ENCODE data around the gene USP1.

USP1 gene, protein sequence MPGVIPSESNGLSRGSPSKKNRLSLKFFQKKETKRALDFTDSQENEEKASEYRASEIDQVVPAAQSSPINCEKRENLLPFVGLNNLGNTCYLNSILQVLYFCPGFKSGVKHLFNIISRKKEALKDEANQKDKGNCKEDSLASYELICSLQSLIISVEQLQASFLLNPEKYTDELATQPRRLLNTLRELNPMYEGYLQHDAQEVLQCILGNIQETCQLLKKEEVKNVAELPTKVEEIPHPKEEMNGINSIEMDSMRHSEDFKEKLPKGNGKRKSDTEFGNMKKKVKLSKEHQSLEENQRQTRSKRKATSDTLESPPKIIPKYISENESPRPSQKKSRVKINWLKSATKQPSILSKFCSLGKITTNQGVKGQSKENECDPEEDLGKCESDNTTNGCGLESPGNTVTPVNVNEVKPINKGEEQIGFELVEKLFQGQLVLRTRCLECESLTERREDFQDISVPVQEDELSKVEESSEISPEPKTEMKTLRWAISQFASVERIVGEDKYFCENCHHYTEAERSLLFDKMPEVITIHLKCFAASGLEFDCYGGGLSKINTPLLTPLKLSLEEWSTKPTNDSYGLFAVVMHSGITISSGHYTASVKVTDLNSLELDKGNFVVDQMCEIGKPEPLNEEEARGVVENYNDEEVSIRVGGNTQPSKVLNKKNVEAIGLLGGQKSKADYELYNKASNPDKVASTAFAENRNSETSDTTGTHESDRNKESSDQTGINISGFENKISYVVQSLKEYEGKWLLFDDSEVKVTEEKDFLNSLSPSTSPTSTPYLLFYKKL

DNA sequence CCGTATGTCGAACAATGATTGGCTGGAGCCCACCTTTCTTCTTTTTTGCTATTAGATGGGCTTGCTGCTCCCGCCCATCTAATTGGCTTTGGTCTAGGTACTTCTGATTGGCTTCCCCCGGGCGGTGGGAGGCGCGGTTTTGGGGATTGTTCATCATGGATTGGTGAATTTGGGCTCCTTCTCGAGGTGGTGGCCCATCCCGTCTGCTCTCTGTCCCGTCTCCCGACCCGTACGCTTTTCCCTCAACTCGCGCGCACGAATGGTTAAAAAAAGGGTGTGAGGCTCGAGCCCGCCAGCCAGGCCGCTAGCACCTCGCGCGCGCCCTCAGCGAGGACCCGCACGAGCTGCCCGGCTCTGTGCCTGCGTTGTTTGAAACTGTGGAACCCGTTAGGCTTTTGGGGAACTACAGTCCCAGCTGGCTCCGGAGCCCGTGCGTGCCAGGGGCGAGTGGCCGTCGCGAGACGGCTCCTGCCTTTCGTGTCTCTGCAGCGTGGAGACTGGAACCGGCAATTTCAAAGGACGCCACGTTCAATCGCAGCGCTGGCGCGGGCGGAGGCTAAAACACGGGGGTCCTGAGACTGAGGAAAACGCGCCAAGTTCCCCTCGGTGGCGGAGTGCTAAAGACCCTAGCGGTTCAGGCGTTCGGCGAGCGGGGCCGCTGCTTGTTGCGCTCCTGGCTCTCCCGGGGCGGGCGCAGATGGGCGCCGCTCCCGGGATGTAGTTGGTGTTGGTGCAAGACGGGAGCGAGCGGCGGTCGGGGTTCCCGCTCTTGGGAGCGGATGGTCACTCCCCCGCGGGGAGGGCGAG is at the start of gene USP1:
Gene USP1, plus strand, starts transcription at position 584 of the 807 bp plus-strand sequence. CDS start 2,819 bp downstream, outside the sequence.
- peak; percentile 99 for DNase-seq (ENCODE audit: low spot score)

DNA sequence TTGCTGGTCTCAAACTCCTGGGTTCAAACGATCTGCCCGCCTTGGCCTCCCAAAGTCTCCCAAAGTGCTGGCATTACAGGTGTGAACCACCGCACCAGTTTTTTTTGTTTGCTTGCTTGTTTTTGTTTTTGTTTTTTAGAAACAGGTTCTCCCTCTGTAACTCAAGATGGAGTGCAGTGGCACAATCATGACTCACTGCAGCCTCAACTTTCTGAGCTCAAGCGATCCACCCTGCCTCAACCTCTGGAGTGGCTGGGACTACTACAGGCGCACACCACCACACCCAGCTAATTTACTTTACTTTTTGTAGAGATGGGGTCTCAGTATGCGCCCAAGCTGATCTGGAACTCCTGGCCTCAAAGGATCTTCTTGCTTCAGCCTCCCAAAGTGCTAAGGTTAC is 47.3 kb upstream of the USP1 start:
- DNase-seq (ENCODE audit: low spot score), result no peak

DNA sequence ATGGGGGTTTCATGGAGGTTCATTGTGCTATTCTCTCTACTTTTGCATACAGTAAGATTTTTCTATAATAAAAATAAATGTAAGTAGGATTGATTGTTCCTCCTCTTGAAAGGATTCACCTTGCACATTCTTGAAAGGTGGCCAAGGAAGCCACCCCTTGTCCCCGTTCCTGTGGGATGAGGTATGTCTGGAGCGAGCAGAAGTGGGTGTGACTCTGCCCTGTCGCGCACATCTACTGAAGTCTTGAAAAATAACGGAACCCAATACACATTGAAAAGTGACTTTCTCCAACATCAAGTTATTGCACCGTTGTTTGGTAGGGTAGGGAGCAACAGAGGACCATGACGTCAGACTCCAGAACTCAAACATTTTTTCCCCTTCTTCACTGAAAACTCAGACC is 46.8 kb upstream of the USP1 start:
- no peak for DNase-seq (ENCODE audit: low spot score)

GRCh38 chr1:62391369-62391971 is 45.4 kb upstream of the USP1 start:
- DNase-seq (ENCODE audit: low spot score), result no peak

DNA sequence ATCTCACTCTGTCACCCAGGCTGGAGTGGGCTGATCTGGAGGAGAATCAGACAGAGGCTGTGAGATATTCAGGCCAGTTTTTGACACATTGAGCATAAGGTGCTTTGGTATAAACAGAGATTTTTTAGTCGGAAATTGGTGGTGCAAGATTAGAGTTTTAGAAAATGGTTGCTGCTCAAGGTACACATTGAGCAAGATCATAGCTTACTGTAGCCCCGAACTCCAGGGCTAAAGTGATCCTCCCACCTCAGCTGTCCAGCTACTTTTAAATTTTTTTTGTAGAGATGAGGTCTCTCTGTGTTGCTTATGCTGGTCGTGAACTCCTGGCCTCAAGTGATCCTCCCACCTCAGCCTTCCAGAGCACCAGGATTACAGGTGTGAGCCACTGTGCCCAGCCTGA is 43.9 kb upstream of the USP1 start:
- no peak for DNase-seq (ENCODE audit: low spot score)

- no peak for DNase-seq (ENCODE audit: low spot score)
These were observed 42.2 kb upstream of the USP1 start for GRCh38 chr1:62394646-62395045.

GRCh38 chr1:62395291-62395690 is 41.6 kb upstream of the USP1 start:
- no peak for DNase-seq (ENCODE audit: low spot score)

- DNase-seq (ENCODE audit: low spot score), result no peak
These were observed 40.0 kb upstream of the USP1 start for GRCh38 chr1:62396871-62397270.

- no peak for DNase-seq (ENCODE audit: low spot score)
These were observed 39.5 kb upstream of the USP1 start for GRCh38 chr1:62397301-62397700.

DNA sequence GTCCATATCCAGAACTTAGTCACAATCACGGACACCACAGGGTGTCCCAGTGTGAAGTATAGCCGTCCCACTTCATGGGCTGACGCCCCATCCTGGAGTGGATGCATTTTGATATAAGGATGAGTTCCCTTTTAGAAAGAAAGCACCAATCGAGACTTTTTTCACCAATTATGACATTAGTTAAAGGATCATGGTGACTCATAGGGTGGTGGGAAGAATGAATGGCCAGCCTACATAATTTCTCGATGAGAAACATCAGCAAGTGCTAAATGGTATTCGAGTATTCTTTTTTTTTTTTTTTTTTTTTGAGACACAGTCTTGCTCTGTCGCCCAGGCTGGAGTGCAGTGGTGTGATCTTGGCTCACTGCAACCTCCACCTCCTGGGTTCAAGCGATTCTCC is 38.5 kb upstream of the USP1 start:
- DNase-seq (ENCODE audit: low spot score), result no peak

- no peak for DNase-seq (ENCODE audit: low spot score)
These were observed 35.7 kb upstream of the USP1 start for GRCh38 chr1:62401034-62401760.

DNA sequence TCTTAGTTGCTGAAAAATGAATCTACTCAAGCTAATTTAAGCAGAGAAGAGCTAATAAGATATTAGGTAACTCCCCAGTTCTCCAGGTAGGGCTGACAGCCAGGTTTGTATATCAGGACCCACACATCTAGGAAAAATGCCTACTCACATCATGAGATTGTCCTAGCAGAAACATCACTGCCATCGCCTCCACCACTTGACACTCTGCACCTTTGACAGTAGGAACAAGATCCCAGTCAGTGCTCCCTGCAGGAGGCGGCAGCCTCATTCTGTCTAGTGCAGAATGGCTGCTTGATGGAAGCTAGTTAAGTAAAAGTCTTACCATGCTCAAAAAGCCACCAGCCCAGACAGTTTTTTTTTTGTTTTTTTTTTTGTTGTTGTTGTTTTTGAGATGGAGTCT is 31.6 kb upstream of the USP1 start:
- DNase-seq (ENCODE audit: low spot score), result no peak

- DNase-seq (ENCODE audit: low spot score), result no peak
These were observed 30.3 kb upstream of the USP1 start for GRCh38 chr1:62406576-62406975.

DNA sequence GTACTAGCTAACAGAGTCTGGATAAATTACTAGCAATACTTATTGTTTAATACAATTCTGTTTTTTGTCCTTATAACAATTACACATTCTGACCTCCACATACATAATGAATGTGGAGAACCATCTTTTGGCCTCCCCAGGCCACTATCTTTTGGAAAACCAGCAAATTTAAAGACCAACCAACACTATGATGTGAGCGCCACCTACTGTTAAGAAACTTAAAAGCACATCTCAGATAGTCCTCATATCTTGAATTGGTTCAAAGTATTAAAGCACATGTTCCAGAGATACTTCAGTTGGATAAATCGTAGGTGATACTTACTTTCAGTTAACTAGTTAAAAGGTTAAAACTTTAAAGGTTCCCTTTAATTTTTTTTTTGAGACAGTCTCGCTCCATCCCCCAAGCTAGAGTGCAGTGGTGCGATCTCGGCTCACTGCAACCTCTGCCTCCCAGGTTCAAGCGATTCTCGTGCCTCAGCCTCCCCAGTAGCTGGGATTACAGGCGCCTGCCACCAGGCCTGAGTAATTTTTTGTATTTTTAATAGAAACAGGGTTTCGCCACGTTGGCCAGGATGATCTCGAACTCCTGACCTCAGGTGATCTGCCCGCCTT is 29.3 kb upstream of the USP1 start:
- peak; percentile 53 for DNase-seq (ENCODE audit: low spot score)

DNA sequence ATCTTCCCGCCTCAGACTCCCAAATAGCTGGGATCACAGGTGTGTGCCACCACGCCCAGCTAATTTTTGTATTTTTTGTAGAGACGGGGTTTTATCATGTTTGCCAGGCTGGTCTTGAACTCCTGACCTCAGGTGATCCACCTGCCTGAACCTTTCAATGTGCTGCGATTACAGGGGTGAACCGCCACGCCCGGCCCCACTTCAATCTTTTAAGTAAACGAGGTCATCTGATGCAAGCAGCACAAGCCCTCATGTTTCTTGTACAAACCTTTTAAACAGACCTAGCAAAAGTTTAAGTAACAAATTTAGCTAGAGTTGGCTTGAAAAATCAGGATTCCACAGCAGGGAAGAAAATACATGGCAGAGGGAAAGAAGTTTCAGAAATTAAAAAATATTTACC is 21.2 kb upstream of the USP1 start:
- DNase-seq (ENCODE audit: low spot score), result no peak

- DNase-seq (ENCODE audit: low spot score), result no peak
These were observed 19.4 kb upstream of the USP1 start for GRCh38 chr1:62417351-62417999.

GRCh38 chr1:62420214-62420613 is 16.6 kb upstream of the USP1 start:
- no peak for DNase-seq (ENCODE audit: low spot score)

- no peak for DNase-seq (ENCODE audit: low spot score)
These were observed 13.1 kb upstream of the USP1 start for GRCh38 chr1:62423580-62424242.

DNA sequence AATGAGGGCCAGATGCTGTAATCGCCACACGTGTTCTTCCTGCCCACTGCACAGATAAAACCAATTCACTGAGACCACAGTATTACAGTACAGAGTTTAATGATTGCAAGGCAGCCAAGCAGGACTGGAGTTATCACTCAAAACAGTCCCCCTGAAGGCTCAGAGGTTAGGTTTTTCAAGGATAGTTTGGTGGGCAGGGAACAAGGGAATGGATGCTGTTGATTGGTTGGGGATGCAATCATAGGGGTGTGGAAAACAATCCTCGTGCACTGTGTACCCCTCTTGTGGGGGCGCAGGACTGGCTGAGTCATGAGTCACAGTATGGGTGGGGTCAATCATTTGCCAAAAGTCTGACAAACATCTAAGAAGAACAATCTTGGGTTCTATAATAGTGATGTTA is 12.4 kb upstream of the USP1 start:
- no peak for DNase-seq (ENCODE audit: low spot score)

DNA sequence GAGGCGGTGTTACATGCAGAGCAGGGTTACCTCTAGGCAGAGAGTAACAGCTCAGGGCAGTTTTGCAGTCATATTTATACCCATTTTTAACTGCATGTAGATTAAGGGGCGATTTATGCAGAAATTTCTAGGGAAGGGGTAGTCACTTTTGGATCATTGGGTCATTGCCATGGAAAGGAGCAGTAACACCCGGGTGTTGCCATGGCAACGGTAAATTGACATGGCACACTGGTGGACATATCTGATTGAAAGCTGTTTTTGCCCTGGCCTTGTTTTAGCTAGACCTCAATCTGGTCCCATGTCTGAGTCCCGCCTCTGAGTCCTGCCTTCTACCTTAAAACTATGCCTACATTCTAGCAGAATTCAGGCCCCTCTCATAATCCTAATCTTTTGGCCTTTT is 11.8 kb upstream of the USP1 start:
- DNase-seq (ENCODE audit: low spot score), result no peak
